ENCODE measurements around the gene ZNF614. TPM values are rescaled to one million over a fixed set of nuclear protein-coding genes. Genes with fewer than 3 reads are reported as not detected.
"Not testable (repeated sequence)": the region's sequence is repeated elsewhere in the genome, so short reads cannot be mapped to it uniquely, and the experiment has no call there.

The ZNF614 gene
- total RNA-seq, 4 donors from 2014 or later: 2.2 to 8.2 (median 4.0) TPM

DNA sequence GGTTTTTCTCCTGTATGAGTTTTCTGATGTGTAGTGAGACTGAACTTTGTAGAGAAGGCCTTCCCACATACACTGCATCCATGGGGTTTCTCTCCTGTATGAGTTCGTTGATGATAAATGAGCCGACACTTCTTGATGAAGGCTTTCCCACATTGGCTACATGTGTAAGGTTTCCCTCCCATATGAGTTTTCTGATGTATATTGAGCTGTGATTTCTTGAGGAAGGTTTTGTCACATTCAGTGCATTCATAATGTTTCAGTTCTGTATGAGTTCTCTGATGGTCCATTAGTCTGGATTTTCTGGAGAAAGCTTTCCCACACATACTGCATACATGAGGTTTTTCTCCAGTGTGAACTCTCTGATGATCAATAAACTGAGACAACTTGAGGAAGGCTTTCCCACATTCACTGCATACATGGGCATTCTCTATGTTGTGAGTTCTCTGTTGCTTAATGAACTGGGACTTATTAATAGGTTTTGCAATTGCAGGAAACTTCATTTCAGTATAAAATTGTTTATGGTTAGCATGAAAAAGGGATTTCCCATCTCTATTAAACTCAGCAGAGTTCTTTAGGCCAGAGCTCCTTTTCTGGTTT, 34.0 kb downstream of the ZNF614 start:
- TF ChIP-seq, protein P1, sequence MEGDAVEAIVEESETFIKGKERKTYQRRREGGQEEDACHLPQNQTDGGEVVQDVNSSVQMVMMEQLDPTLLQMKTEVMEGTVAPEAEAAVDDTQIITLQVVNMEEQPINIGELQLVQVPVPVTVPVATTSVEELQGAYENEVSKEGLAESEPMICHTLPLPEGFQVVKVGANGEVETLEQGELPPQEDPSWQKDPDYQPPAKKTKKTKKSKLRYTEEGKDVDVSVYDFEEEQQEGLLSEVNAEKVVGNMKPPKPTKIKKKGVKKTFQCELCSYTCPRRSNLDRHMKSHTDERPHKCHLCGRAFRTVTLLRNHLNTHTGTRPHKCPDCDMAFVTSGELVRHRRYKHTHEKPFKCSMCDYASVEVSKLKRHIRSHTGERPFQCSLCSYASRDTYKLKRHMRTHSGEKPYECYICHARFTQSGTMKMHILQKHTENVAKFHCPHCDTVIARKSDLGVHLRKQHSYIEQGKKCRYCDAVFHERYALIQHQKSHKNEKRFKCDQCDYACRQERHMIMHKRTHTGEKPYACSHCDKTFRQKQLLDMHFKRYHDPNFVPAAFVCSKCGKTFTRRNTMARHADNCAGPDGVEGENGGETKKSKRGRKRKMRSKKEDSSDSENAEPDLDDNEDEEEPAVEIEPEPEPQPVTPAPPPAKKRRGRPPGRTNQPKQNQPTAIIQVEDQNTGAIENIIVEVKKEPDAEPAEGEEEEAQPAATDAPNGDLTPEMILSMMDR (IDR thresholded peaks at IDR 0.05): no peak
- TF ChIP-seq POLR2A (IDR thresholded peaks at IDR 0.05): no peak
- 96 to 100% methylated on average over 2 of the region's 2 CpGs for whole genome bisulfite sequencing, 2 donors
- peak overlapping the region in 1 of 4 donors; percentile 1 for H3K4me3 ChIP-seq
- intact Hi-C loops (cut with DNase I): no loop called here
- no peak for DNase-seq
- no peaks in the 10 kb centered on the region for H3K27me3 ChIP-seq
- no peaks in the 10 kb centered on the region for H3K4me1 ChIP-seq
- peaks cover 21 to 94% (median 89%) of the 10 kb centered on the region in 3 donors for H3K9me3 ChIP-seq
- no peak overlapping the region for H3K27ac ChIP-seq
- H3K36me3 ChIP-seq: peaks cover 18 to 69% (median 28%) of the 10 kb centered on the region in 3 donors

DNA sequence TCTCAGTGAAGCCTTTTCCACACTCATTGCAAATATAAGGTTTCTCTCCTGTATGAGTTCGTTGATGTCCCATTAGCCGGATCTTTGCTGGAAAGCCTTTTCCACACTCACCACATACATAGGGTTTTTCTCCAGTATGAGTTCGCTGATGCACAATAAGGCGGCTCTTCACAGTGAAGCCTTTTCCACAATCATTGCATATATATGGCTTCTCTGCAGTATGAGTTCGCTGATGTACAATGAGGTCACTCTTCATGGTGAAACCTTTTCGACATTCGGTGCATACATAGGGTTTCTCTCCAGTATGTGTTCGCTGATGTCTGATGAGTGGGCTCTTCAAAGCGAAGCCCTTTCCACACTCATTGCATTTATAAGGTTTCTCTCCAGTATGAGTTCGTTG, 34.8 kb downstream of the ZNF614 start:
- Histone ChIP-seq H3K36me3 (peaks cover 12 to 62% (median 21%) of the 10 kb centered on the region in 3 donors), H3K4me3 (peak overlapping the region in 1 of 4 donors; percentile 15)
- TF ChIP-seq, protein P1 (IDR thresholded peaks at IDR 0.05): no peak
- no peak for TF ChIP-seq POLR2A (IDR thresholded peaks at IDR 0.05)

DNA sequence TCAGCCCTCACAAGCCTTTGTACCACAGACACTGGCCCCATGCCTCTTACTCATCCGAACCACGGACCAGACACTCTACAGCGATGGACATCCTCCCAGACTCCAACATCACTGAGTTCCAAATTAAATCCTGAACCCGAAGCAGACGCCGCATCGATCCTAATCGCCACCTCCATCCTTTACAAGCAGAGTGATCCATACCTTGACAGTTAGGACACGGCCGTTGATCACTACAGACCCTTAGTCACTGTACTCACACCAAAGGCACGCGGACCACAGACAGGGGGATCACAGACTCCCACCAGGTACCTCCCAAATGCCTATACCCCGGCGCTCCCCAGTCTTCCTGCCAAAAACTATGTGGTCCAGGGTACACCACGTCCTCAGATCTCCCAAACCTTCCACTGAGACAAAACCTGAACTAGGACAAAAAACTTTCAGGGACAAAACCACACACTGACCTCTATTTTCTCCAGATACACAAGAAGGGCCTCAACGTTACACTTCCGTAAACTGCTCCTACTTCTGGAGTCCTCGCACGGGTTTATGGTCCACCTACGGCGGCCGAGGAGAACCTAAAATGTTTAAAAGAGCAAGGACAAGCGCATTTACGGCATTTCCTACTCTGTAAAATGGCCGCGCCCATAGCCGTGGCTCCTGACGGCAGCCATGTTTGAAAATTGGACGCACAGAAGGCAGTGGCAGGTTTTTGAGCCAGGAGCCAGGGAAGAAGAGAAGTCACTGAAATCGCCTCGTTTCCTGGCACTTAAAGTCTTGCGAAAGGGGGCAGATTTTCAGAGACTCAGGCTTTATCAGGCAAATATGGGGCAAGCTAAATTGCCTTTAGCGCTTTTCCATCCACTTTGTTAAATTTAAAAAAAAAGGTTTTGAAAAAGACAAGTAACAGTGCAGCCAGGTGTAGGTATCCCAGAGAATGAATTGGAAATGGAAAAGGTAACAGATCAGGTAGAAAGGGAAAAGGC, 41.6 kb downstream of the ZNF614 start, which contains the start of gene ZNF350:
ZNF350 (minus strand) TSS at position 532 of the 983 bp plus-strand sequence. CDS start 12,480 bp downstream, outside the sequence.
- intact Hi-C loops (cut with DNase I): loop anchor here (10.0 kb wide), 1 partner anchor 62 kb away; the partner anchor contains the start of gene ZNF613
- peaks cover 6 to 21% (median 11%) of the 10 kb centered on the region in 3 donors for H3K4me1 ChIP-seq
- peak within 1 kb of the TSS; percentile 81 to 88 (median 84) for H3K27ac ChIP-seq
- H3K36me3 ChIP-seq: peaks cover 0 to 36% (median 0%) of the 10 kb centered on the region in 3 donors
- peak within 1 kb of the TSS; percentile 71 to 94 (median 80) for H3K4me3 ChIP-seq
- peaks cover 4 to 73% (median 33%) of the 10 kb centered on the region in 3 donors for H3K9me3 ChIP-seq
- DNase-seq: peak; percentile 72
- TF ChIP-seq, protein P1 (IDR thresholded peaks at IDR 0.05): peak in 1 of 6 experiments; percentile 18
- TF ChIP-seq POLR2A (IDR thresholded peaks at IDR 0.05): peak in 1 of 4 donors; percentile 26
- H3K27me3 ChIP-seq: no peaks in the 10 kb centered on the region
- WGBS, 2 donors: 2 to 3% methylated on average over 31 to 32 of the region's 33 CpGs

More for the DNA sequence above, 34.8 kb downstream of the ZNF614 start:
- Histone ChIP-seq H3K4me1 (no peaks in the 10 kb centered on the region), H3K27ac (no peak overlapping the region), H3K9me3 (peaks cover 21 to 94% (median 88%) of the 10 kb centered on the region in 3 donors), H3K27me3 (no peaks in the 10 kb centered on the region)
- no peak for DNase-seq
- WGBS, 2 donors: 91 to 97% methylated on average over 10 of the region's 10 CpGs
- intact Hi-C loops (cut with DNase I): no loop called here

DNA sequence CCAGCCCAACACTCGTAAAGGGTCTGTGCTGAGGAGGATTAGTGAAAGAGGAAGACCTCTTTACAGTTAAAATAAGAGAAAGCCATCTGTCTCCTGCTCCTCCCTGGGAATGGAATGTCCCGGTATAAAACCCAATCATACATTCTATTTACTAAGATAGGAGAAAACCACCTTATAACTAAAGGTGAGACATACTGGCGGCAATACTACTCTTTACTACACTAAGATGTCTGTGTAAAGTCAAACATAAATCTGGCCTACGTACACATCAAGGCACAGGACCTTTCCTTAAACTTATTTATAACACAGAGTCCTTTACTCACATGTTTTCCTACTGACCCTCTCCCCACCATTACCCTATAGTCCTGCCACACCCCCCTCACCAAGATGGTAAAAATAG, 44.8 kb downstream of the ZNF614 start:
- DNase-seq: no peak
- intact Hi-C loops (cut with DNase I): loop anchor here (10.0 kb wide), 1 partner anchor 59 kb away; the partner anchor contains the start of gene ZNF613
- peaks cover 0 to 77% (median 37%) of the 10 kb centered on the region in 3 donors for H3K9me3 ChIP-seq
- TF ChIP-seq POLR2A (IDR thresholded peaks at IDR 0.05): no peak
- TF ChIP-seq, protein P1 (IDR thresholded peaks at IDR 0.05): no peak
- no peak overlapping the region for H3K4me3 ChIP-seq
- peaks cover 0 to 62% (median 4%) of the 10 kb centered on the region in 3 donors for H3K36me3 ChIP-seq
- 90 to 95% methylated on average over 4 of the region's 4 CpGs for WGBS, 2 donors
- H3K27me3 ChIP-seq: no peaks in the 10 kb centered on the region
- no peak overlapping the region for H3K27ac ChIP-seq
- H3K4me1 ChIP-seq: peaks cover 6 to 21% (median 11%) of the 10 kb centered on the region in 3 donors

DNA sequence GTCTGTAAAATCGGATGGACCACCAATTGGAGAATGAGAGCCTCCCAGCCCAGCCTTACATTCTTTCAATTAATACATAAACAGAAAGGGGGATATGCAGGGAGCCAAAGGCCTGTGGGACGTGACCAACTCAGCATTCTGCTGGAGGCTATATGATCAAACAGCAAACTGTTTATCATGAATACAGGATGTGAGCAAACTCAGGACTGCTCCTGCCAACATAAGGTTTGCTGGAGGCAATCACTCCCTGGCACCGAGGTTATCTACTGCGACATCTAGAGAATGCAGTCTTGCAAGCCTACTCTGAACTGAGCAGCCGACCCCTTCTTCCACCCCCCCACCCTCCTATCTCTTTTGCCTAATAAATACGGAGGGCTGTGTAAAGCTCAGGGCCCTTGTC, 47.3 kb downstream of the ZNF614 start:
- intact Hi-C loops (cut with DNase I): loop anchor here (10.0 kb wide), 1 partner anchor 56 kb away; the partner anchor contains the start of gene ZNF613
- H3K4me3 ChIP-seq: not testable (repeated sequence)

More for the DNA sequence above, 47.3 kb downstream of the ZNF614 start:
- Histone ChIP-seq H3K4me1 (peaks cover 6 to 13% (median 10%) of the 10 kb centered on the region in 3 donors), H3K36me3 (peaks cover 0 to 86% (median 4%) of the 10 kb centered on the region in 3 donors), H3K9me3 (peaks cover 0 to 88% (median 60%) of the 10 kb centered on the region in 3 donors)
- H3K27ac ChIP-seq, H3K27me3 ChIP-seq, DNase-seq: not testable (repeated sequence)
- WGBS, 2 donors: 94% methylated on average over 5 to 6 of the region's 6 CpGs
